Dermis microvascular lymphatic vessel endothelial cell (primary cell): ENCODE results near the gene PTGES2. TPM values are rescaled to one million over a fixed set of nuclear protein-coding genes. Genes with fewer than 3 reads are reported as not detected.
A peak's percentile ranks its signal among the peaks of the same experiment; 100 is the strongest.
"Not testable (repeated sequence)": the region's sequence is repeated elsewhere in the genome, so short reads cannot be mapped to it uniquely, and the experiment has no call there.

Source experiments
- DNase-seq, 2 donors: peaks; one replicate each; pipeline versions ENCODE4 v3.0.0 to v3.0.0-alpha.2; 2010; ENCODE audit warnings: low read depth in 2 of 2
- total RNA-seq: library from RNA; depleted of rRNA; stranded (reverse); fragments of >200 nt; gene quantifications from 2 replicates; pipeline ENCODE4 v1.2.1, GENCODE V29; 2014

PTGES2 gene
- total RNA-seq, 1 donor from 2014 or later: 67.3 TPM

- DNase-seq: no peak
Measured at GRCh38 chr9:128136816-128137793, 9.6 kb upstream of the PTGES2 start.

GRCh38 chr9:128135561-128135960 lies 8.0 kb upstream of the PTGES2 start:
- not testable (repeated sequence) for DNase-seq

GRCh38 chr9:128132139-128132538 lies 4.6 kb upstream of the PTGES2 start:
- DNase-seq: not testable (repeated sequence)

DNA sequence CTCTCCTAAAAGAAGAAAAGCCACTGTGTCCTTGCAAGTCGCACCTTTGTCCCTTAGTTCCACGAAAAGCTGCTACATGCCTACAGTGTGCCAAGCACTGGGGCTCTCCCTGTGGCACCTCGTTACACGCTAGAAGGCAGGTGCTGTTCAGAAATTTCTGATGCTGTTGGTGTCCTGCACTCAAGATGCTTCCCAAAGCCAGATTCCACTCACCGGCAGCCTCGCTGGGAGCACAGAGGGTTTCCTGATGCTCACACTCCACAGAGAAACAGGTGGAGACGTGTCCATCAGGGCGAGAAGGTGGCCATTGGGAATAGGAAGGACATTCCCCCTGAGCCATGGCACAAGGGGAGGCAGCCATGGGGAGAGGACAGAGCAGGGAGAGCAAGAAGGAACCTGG lies 3.8 kb upstream of the PTGES2 start:
- DNase-seq: not testable (repeated sequence)

GRCh38 chr9:128130651-128131050 lies 3.1 kb upstream of the PTGES2 start:
- not testable (repeated sequence) for DNase-seq

DNA sequence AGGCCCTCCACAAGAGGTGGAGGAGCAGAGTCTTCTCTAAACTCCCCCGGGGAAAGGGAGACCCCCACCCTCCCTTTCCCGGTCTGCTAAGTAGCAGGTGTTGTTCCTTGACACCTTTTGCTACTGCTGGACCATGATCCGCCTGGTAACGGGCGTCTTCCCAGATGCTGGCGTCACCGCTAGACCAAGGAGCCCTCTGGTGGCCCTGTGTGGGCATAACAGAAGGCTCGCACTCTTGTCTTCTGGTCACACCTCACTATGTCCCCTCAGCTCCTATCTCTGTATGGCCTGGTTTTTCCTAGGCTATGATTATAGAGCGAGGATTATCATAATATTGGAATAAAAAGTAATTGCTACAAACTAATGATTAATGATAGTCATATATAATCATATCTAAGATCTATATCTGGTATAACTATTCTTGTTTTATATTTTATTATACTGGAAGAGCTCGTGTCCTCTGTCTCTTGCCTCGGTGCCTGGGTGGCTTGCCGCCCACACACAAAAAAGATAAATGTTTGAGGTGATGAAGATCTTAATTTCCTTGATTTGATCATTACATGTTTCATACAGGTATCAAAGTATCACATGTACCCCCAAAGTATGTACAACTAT lies 2.6 kb upstream of the PTGES2 start:
- not testable (repeated sequence) for DNase-seq

DNA sequence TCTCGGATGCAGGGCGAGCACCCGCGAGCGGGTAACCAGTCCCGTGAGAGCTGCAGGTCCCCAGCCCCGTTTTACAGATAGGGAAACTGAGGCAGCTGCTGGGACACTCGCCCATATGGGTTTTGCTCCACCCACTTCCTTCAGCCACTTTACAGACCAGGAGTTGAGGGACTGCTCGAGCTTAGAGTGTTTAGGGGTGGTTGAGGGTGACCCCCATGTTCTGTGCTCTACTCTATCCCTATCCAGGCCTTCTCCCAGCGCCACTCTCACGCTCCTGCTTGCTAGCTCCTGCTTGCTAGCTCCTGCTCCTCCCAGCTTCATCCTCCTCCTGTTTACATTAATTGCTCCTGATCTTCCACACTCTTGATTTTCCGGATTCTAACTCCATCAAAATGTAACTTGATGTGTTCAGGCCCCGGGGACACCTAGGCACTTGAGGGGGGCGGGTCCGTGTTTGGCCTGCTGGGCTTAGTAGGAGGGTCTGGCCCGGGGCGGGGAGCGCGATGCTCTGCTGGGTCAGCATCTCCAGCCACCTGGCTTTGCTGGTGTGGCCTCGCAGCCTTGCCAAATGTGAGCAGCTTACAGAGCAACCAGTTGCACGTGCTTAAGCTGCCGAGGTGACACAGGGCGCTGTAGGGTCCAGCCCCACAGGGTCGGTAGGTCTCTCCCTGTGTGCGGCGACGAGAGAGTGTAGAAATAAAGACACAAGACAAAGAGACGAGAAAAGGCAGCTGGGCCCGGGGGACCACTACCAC lies 1.5 kb upstream of the PTGES2 start:
- DNase-seq: no peak

GRCh38 chr9:128127990-128128835 lies 684 bp upstream of the PTGES2 start:
- DNase-seq: peak; percentile 79 to 88

- DNase-seq: no peak
Measured at GRCh38 chr9:128125580-128126354, 1.8 kb downstream of the PTGES2 start.

GRCh38 chr9:128124873-128125579 lies 2.5 kb downstream of the PTGES2 start:
- peak in 1 of 2 donors; percentile 66 for DNase-seq

GRCh38 chr9:128124451-128124850 lies 3.1 kb downstream of the PTGES2 start:
- DNase-seq: no peak

DNA sequence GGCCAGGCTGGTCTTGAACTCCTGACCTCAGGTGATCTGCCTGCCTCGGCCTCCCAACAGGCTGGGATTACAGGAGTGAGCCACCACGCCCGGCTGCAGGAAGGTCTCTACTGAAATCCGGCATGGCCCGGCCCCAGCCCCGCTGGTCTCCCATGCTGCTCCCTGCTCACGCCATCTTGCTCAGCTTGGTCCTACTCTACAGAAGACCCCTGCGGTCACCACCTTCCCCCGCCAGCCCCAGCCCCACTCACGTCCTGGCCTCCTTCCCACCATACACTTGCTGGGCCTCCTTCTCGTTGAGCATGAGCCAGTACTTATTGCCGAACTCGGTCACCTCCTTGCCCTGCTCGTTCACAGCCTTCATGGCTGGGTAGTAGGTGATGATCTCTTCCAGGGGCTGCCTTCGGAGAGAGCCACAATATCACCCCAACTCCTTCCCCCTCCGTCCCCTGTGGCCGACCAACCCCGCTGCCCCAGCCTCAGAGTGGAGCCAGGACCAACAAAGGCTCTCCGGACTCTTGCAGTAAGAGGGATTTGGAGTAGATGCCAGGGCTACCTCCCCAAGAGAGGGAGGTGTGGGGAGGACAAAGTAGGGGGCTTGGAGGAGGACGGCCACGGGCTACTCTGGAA lies 4.0 kb downstream of the PTGES2 start:
- no peak for DNase-seq

DNA sequence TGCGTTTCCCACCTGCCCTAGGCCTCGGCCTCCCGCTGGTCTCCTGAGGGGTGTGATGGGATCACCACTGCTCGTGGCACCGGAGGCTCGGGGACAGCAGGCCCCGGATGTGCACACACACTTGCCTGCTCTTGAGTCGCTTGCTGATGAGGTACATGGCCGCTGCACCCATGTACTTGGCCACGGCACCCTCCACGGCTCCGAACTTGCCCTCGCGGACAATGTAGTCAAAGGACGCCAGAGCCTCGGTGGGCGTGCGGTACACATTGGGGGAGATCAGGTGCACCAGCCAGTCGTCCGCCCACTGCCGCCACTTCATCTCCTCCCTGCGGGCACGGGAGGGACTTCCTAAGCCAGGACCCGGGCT lies 4.7 kb downstream of the PTGES2 start:
- DNase-seq: no peak

DNA sequence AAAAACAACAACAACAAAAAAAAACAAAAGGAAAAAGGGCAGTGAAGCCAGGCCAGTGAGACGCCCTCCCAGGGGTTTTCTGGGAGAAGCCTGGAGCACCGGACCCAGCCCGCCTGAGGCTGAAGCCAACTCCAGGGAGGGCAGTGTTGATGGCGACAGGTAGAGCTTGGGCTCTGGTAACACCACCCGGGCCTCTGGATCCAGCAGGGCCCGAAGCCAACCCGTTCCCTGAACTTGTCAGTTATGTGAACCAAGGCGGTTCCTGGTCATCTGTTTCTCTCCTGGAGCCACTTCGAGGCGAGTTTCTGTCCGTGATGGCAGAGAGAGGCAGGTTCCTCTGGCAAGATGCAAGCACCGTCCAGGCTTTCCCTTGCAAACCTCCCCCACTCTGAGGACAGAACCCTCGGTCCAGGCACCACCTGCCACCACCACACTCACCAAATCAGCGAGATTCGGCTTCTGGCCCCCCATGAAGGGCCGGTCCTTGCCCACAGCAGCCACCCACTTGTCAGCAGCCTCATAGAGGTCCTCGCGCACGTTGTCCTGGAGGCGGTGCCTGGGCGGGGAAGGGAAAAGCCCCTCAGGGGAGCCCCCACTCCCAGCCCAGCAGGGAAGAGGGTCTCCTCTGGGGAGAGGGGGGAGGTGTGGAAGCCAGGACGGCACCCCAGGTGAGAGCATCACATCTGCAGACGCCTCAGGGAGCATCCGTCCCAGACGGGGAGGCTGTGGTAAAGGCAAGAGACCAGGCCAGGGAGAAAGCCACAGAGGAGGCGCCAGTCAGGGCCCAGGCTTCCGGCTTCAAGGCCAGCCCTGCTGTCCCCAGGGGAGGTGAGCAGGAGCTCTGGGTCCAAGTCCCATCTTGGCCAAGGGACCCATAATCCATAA lies 5.4 kb downstream of the PTGES2 start:
- no peak for DNase-seq

DNA sequence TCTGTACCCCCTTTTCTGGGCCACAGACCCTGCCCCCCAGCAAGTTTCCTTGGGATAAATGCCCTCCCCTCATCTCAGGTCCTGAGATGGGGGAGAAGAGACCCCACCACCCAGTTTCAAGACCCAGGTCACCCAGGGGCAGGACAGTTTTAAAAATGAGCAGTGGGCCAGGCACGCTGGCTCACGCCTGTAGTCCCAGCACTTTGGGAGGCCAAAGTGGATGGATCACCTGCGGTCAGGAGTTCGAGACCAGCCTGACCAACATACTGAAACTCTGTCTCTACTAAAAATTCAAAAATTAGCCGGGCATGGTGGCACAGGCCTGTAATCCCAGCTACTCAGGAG lies 6.1 kb downstream of the PTGES2 start:
- no peak for DNase-seq

DNA sequence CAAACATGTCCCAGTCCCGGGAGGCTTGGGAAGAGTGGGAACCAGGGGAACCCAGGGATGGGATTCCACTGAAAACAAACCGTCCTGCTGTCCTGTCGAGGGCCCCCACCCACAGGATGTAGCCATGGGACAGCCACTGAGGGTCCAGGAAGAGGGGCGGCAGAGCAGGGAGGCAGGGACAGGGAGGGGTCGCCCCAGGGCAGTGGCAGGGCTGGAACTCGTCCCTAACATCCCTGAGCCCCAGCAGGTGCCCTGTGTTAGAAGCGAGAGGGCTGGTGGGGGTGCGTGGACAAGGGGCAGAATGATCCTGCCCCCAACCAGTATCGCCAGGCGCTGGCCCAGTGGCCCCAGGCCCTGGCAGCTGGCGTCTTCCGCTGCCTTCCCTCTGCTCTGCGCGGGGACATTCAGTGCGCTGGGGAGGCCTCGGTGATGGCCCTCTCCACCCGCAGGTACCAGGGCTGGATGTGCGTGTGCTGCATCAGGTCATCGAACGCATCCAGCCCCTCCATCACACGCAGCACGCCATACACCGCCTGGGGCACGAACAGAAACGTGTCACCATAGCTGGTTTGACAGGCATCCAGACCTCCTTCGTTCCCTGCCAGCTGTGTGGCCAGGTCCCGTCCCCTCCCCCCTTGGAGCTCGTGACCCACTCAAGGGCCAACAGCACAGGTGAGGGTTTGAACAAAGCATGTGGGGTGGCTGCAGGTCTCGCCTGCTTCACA lies 6.6 kb downstream of the PTGES2 start:
- no peak for DNase-seq

GRCh38 chr9:128120061-128120740 lies 7.3 kb downstream of the PTGES2 start:
- DNase-seq: no peak
